Renal pelvis (tissue), 4 donors: ENCODE results near the gene MAML3. TPM values are rescaled to one million over a fixed set of nuclear protein-coding genes. Genes with fewer than 3 reads are reported as not detected.
A peak's percentile ranks its signal among the peaks of the same experiment; 100 is the strongest.

Source experiments
- DNase-seq: peaks from one replicate; pipeline ENCODE4 v3.0.0-alpha.2; 2013
- polyA plus RNA-seq, 3 donors: library from polyadenylated mRNA; unstranded; fragments of 120-200 nt; gene quantifications; one replicate each; pipeline ENCODE4 v1.2.1, GENCODE V29; 2013; ENCODE audit not compliant: insufficient read length in 3 of 3

MAML3 gene
- polyA plus RNA-seq, 3 donors = 17.5 to 20.3 (median 17.6) TPM

GRCh38 chr4:139786494-139787354 lies 367.3 kb downstream of the MAML3 start:
- no peak for DNase-seq

GRCh38 chr4:139785356-139785755 lies 368.6 kb downstream of the MAML3 start:
- no peak for DNase-seq

GRCh38 chr4:139783741-139784484 lies 370.1 kb downstream of the MAML3 start:
- DNase-seq = no peak

GRCh38 chr4:139782926-139783522 lies 371.0 kb downstream of the MAML3 start:
- no peak for DNase-seq

GRCh38 chr4:139781066-139781465 lies 372.9 kb downstream of the MAML3 start:
- DNase-seq = no peak

GRCh38 chr4:139779691-139780090 lies 374.3 kb downstream of the MAML3 start:
- no peak for DNase-seq

GRCh38 chr4:139777757-139778156 lies 376.2 kb downstream of the MAML3 start:
- DNase-seq = no peak

- DNase-seq = no peak
Observed at GRCh38 chr4:139776235-139776634, 377.7 kb downstream of the MAML3 start.

- DNase-seq = peak; percentile 15
Observed at GRCh38 chr4:139774759-139775487, 379.1 kb downstream of the MAML3 start.

- no peak for DNase-seq
Observed at GRCh38 chr4:139773560-139774318, 380.2 kb downstream of the MAML3 start.

- DNase-seq = peak; percentile 21
Observed at GRCh38 chr4:139770361-139770760, 383.6 kb downstream of the MAML3 start.

GRCh38 chr4:139769364-139769763 lies 384.6 kb downstream of the MAML3 start:
- no peak for DNase-seq

GRCh38 chr4:139768896-139769295 lies 385.1 kb downstream of the MAML3 start:
- no peak for DNase-seq

GRCh38 chr4:139768366-139768765 lies 385.6 kb downstream of the MAML3 start:
- DNase-seq = no peak

- DNase-seq = no peak
Observed at GRCh38 chr4:139767585-139767984, 386.4 kb downstream of the MAML3 start.

GRCh38 chr4:139767168-139767567 lies 386.8 kb downstream of the MAML3 start:
- DNase-seq = peak; percentile 31

- DNase-seq = no peak
Observed at GRCh38 chr4:139764686-139765310, 389.2 kb downstream of the MAML3 start.

- DNase-seq = no peak
Observed at GRCh38 chr4:139764182-139764581, 389.8 kb downstream of the MAML3 start.

- peak; percentile 76 for DNase-seq
Observed at GRCh38 chr4:139763672-139764071, 390.3 kb downstream of the MAML3 start.

- DNase-seq = no peak
Observed at GRCh38 chr4:139763205-139763604, 390.8 kb downstream of the MAML3 start.

GRCh38 chr4:139762720-139763119 lies 391.3 kb downstream of the MAML3 start:
- no peak for DNase-seq
